GM18517 (cell line): ENCODE results near the gene PHLDB2.
A peak's percentile ranks its signal among the peaks of the same experiment; 100 is the strongest.

Experiments
- ATAC-seq: cut with Tn5 transposase; IDR thresholded peaks from one replicate; pipeline ENCODE4 v1.9.1; 2021; ENCODE audit warnings: mild to moderate bottlenecking, moderate library complexity; ENCODE audit not compliant: unreplicated experiment

The PHLDB2 gene

GRCh38 chr3:111954228-111954990 lies 95.3 kb downstream of the PHLDB2 start:
- no peak for ATAC-seq

GRCh38 chr3:111955876-111956275 lies 96.8 kb downstream of the PHLDB2 start:
- no peak for ATAC-seq

- no peak for ATAC-seq
These were observed 97.4 kb downstream of the PHLDB2 start for GRCh38 chr3:111956449-111956848.

GRCh38 chr3:111956995-111957734 lies 98.1 kb downstream of the PHLDB2 start:
- ATAC-seq = no peak

GRCh38 chr3:111961461-111962164 lies 102.5 kb downstream of the PHLDB2 start:
- ATAC-seq = no peak

- ATAC-seq = no peak
These were observed 104.4 kb downstream of the PHLDB2 start for GRCh38 chr3:111963424-111963823.

- ATAC-seq = no peak
These were observed 106.4 kb downstream of the PHLDB2 start for GRCh38 chr3:111965484-111965883.

- no peak for ATAC-seq
These were observed 108.0 kb downstream of the PHLDB2 start for GRCh38 chr3:111967068-111967467.

GRCh38 chr3:111967651-111968274 lies 108.7 kb downstream of the PHLDB2 start:
- ATAC-seq = peak; percentile 95

- no peak for ATAC-seq
These were observed 109.4 kb downstream of the PHLDB2 start for GRCh38 chr3:111968319-111969054.

- no peak for ATAC-seq
These were observed 111.3 kb downstream of the PHLDB2 start for GRCh38 chr3:111970376-111970775.

GRCh38 chr3:111971533-111972130 lies 112.6 kb downstream of the PHLDB2 start:
- no peak for ATAC-seq

- no peak for ATAC-seq
These were observed 113.8 kb downstream of the PHLDB2 start for GRCh38 chr3:111972891-111973290.

GRCh38 chr3:111975131-111975530 lies 116.1 kb downstream of the PHLDB2 start:
- no peak for ATAC-seq

GRCh38 chr3:111976254-111976653 lies 117.2 kb downstream of the PHLDB2 start:
- no peak for ATAC-seq

- peak; percentile 94 for ATAC-seq
These were observed 119.7 kb downstream of the PHLDB2 start, which contains the start of gene ABHD10 for GRCh38 chr3:111978583-111979433. Gene ABHD10, plus strand, starts transcription at chr3:111979026. Its CDS starts 36 bp downstream, at chr3:111979062.

- ATAC-seq = peak; percentile 50
These were observed 120.5 kb downstream of the PHLDB2 start for GRCh38 chr3:111979434-111980038.

- no peak for ATAC-seq
These were observed 121.8 kb downstream of the PHLDB2 start for GRCh38 chr3:111980716-111981456.
